Measurements from ENCODE around the gene NLRP13.

NLRP13 gene

GRCh38 chr19:55898911-55899310 lies 33.2 kb downstream of the NLRP13 start:
- DNase-seq: no peak

GRCh38 chr19:55882626-55883025 lies 49.5 kb downstream of the NLRP13 start:
- no peak for DNase-seq

- no peak for DNase-seq
Observed at GRCh38 chr19:55877211-55877610, 54.9 kb downstream of the NLRP13 start.

GRCh38 chr19:55870736-55871135 lies 61.4 kb downstream of the NLRP13 start:
- DNase-seq: no peak

- DNase-seq: no peak
Observed at GRCh38 chr19:55867101-55867500, 65.0 kb downstream of the NLRP13 start.

GRCh38 chr19:55866521-55866920 lies 65.6 kb downstream of the NLRP13 start:
- no peak for DNase-seq

- DNase-seq: no peak
Observed at GRCh38 chr19:55858969-55859368, 73.2 kb downstream of the NLRP13 start.

- DNase-seq: no peak
Observed at GRCh38 chr19:55858401-55858800, 73.7 kb downstream of the NLRP13 start.

- no peak for DNase-seq
Observed at GRCh38 chr19:55857974-55858373, 74.2 kb downstream of the NLRP13 start.

GRCh38 chr19:55857149-55857548 lies 75.0 kb downstream of the NLRP13 start:
- no peak for DNase-seq

- no peak for DNase-seq
Observed at GRCh38 chr19:55855160-55855559, 77.0 kb downstream of the NLRP13 start.
